NCI-H2029 treated with DMSO at 0.1 percent for 48 hours (cell line): ENCODE measurements around the gene NAV3.

ENCODE experiments used
- DNase-seq: peaks from one replicate; lab custom pipeline; 2025; lab: John Stamatoyannopoulos, UW

NAV3 gene

GRCh38 chr12:78119351-78119918, 288.7 kb downstream of the NAV3 start:
- no peak for DNase-seq

- no peak for DNase-seq
These were observed 289.6 kb downstream of the NAV3 start for GRCh38 chr12:78120306-78120705.

- DNase-seq, result no peak
These were observed 290.3 kb downstream of the NAV3 start for GRCh38 chr12:78120866-78121560.

GRCh38 chr12:78121969-78122610, 291.4 kb downstream of the NAV3 start:
- DNase-seq, result no peak

- no peak for DNase-seq
These were observed 297.5 kb downstream of the NAV3 start for GRCh38 chr12:78128211-78128610.

- no peak for DNase-seq
These were observed 313.0 kb downstream of the NAV3 start for GRCh38 chr12:78143717-78144116.

- DNase-seq, result no peak
These were observed 314.7 kb downstream of the NAV3 start for GRCh38 chr12:78145398-78145797.

GRCh38 chr12:78146365-78146772, 315.7 kb downstream of the NAV3 start:
- DNase-seq, result peak; percentile 29

GRCh38 chr12:78149459-78149858, 318.8 kb downstream of the NAV3 start:
- peak; percentile 65 for DNase-seq

- no peak for DNase-seq
These were observed 324.9 kb downstream of the NAV3 start for GRCh38 chr12:78155546-78155945.

GRCh38 chr12:78156751-78157150, 326.1 kb downstream of the NAV3 start:
- DNase-seq, result no peak

- no peak for DNase-seq
These were observed 326.5 kb downstream of the NAV3 start for GRCh38 chr12:78157199-78157598.

- DNase-seq, result no peak
These were observed 333.5 kb downstream of the NAV3 start for GRCh38 chr12:78164154-78164553.

- DNase-seq, result no peak
These were observed 336.8 kb downstream of the NAV3 start for GRCh38 chr12:78167510-78167909.

GRCh38 chr12:78171061-78171460, 340.4 kb downstream of the NAV3 start:
- DNase-seq, result no peak

GRCh38 chr12:78176643-78177042, 345.9 kb downstream of the NAV3 start:
- no peak for DNase-seq

- DNase-seq, result no peak
These were observed 346.6 kb downstream of the NAV3 start for GRCh38 chr12:78177298-78177697.

GRCh38 chr12:78179346-78179745, 348.7 kb downstream of the NAV3 start:
- DNase-seq, result no peak

GRCh38 chr12:78181544-78182162, 351.0 kb downstream of the NAV3 start:
- peak; percentile 32 for DNase-seq

- DNase-seq, result no peak
These were observed 353.1 kb downstream of the NAV3 start for GRCh38 chr12:78183824-78184223.

- no peak for DNase-seq
These were observed 354.4 kb downstream of the NAV3 start for GRCh38 chr12:78185109-78185508.

GRCh38 chr12:78185651-78186050, 355.0 kb downstream of the NAV3 start:
- DNase-seq, result no peak

- DNase-seq, result no peak
These were observed 356.0 kb downstream of the NAV3 start for GRCh38 chr12:78186670-78187069.
